DND-41 (cell line): ENCODE measurements around the gene CRYBA2.

Experiments used
- ATAC-seq: fragments of 200-7000 bp; cut with Tn5 transposase; 3 replicates; pipeline ENCODE4 v1.9.1; 2021; ENCODE audit warnings: low read depth; ENCODE audit not compliant: insufficient read depth
- DNase-seq: peaks from one replicate; pipeline ENCODE4 v3.0.0-alpha.2; 2020
- H2AFZ ChIP-seq: 2 replicates; pipeline ENCODE4 v1.6.0; 2012; ENCODE audit warnings: low read depth, low read length
- H3K27ac ChIP-seq: 2 replicates; pipeline ENCODE4 v1.5.1; 2012; ENCODE audit warnings: low read length, inconsistent platforms
- H3K27me3 ChIP-seq: fragments of 200-600 bp; sonication (generic); 2 replicates; pipeline ENCODE4 v1.6.0; 2012; ENCODE audit warnings: low read length, mild to moderate bottlenecking, inconsistent platforms; ENCODE audit not compliant: insufficient read depth, poor library complexity
- H3K36me3 ChIP-seq: 2 replicates; pipeline ENCODE4 v1.5.1; 2012; ENCODE audit warnings: low read length, inconsistent platforms; ENCODE audit not compliant: insufficient read depth
- H3K4me1 ChIP-seq: 2 replicates; pipeline ENCODE4 v1.5.1; 2012; ENCODE audit warnings: mild to moderate bottlenecking, low read length; ENCODE audit not compliant: insufficient read depth
- H3K4me2 ChIP-seq: 2 replicates; pipeline ENCODE4 v1.6.0; 2012; ENCODE audit warnings: mild to moderate bottlenecking, moderate library complexity, low read length, inconsistent platforms; ENCODE audit not compliant: insufficient read depth
- H3K4me3 ChIP-seq, 2 experiments: fragments of 200-600 bp in 1 of 2; shearing (Covaris generic) in 1 of 2; 2 replicates each; pipeline ENCODE4 v1.5.1; 2012 to 2016; ENCODE audit warnings: inconsistent platforms in 2 of 2, low read length in 2 of 2, mild to moderate bottlenecking in 2 of 2, low read depth in 1 of 2, moderate library complexity in 1 of 2
- H3K79me2 ChIP-seq: 2 replicates; pipeline ENCODE4 v1.6.0; 2012; ENCODE audit warnings: low read length, inconsistent platforms; ENCODE audit not compliant: insufficient read depth
- H3K9ac ChIP-seq: 2 replicates; pipeline ENCODE4 v1.6.0; 2012; ENCODE audit warnings: low read depth, mild to moderate bottlenecking, inconsistent platforms, low read length, moderate library complexity
- H3K9me3 ChIP-seq: 2 replicates; pipeline ENCODE4 v1.5.1; 2012; ENCODE audit warnings: low read length, moderate library complexity, mild to moderate bottlenecking, inconsistent platforms; ENCODE audit not compliant: insufficient read depth, severe bottlenecking
- H4K20me1 ChIP-seq: 2 replicates; pipeline ENCODE4 v1.6.0; 2012; ENCODE audit warnings: low read length; ENCODE audit not compliant: insufficient read depth
- CTCF ChIP-seq: IDR thresholded peaks from 2 replicates; pipeline ENCODE4 v1.5.1; 2012; ENCODE audit warnings: borderline replicate concordance, low read length, moderate library complexity, mild to moderate bottlenecking; ENCODE audit not compliant: poor library complexity, severe bottlenecking; ENCODE audit errors: extremely low read depth
- EZH2 ChIP-seq: IDR thresholded peaks from 3 replicates; pipeline ENCODE4 v1.6.1; 2012; ENCODE audit warnings: borderline replicate concordance, low read depth, mild to moderate bottlenecking, moderate library complexity, low read length, inconsistent platforms; ENCODE audit not compliant: severe bottlenecking

Gene CRYBA2

GRCh38 chr2:218957671-218958070 lies 35.6 kb downstream of the CRYBA2 start:
- no peak overlapping the region for H3K27ac ChIP-seq
- ATAC-seq (no peak), DNase-seq (no peak)
- H4K20me1 ChIP-seq: peaks cover 5% of the 10 kb centered on the region; the same call in 1 of the 2 replicates
- no peaks in the 10 kb centered on the region for H3K79me2 ChIP-seq
- no peak overlapping the region for H3K9ac ChIP-seq
- no peaks in the 10 kb centered on the region for H3K36me3 ChIP-seq
- H3K9me3 ChIP-seq: no peaks in the 10 kb centered on the region
- no peak overlapping the region for H3K4me2 ChIP-seq
- no peak for TF ChIP-seq CTCF
- TF ChIP-seq EZH2: no peak
- H3K4me1 ChIP-seq: no peaks in the 10 kb centered on the region
- H2AFZ ChIP-seq: no peak overlapping the region
- no peak overlapping the region for H3K4me3 ChIP-seq
- no peaks in the 10 kb centered on the region for H3K27me3 ChIP-seq

- no peak for TF ChIP-seq EZH2
- TF ChIP-seq CTCF: no peak
- ATAC-seq (no peak), DNase-seq (no peak)
- no peaks in the 10 kb centered on the region for H3K79me2 ChIP-seq
- H4K20me1 ChIP-seq: no peaks in the 10 kb centered on the region
- no peak overlapping the region for H3K9ac ChIP-seq
- H3K36me3 ChIP-seq: no peaks in the 10 kb centered on the region
- no peak overlapping the region for H3K4me3 ChIP-seq
- no peak overlapping the region for H2AFZ ChIP-seq
- H3K27ac ChIP-seq: no peak overlapping the region
- H3K9me3 ChIP-seq: no peaks in the 10 kb centered on the region
- H3K4me2 ChIP-seq: no peak overlapping the region
- no peaks in the 10 kb centered on the region for H3K4me1 ChIP-seq
- H3K27me3 ChIP-seq: no peaks in the 10 kb centered on the region
These were observed 37.2 kb downstream of the CRYBA2 start for GRCh38 chr2:218956039-218956438.

GRCh38 chr2:218954541-218955300 lies 38.5 kb downstream of the CRYBA2 start:
- no peaks in the 10 kb centered on the region for H4K20me1 ChIP-seq
- no peaks in the 10 kb centered on the region for H3K36me3 ChIP-seq
- H3K27ac ChIP-seq: no peak overlapping the region
- no peaks in the 10 kb centered on the region for H3K4me1 ChIP-seq
- TF ChIP-seq EZH2 (no peak), CTCF (no peak)
- no peaks in the 10 kb centered on the region for H3K79me2 ChIP-seq
- no peak overlapping the region for H3K4me3 ChIP-seq
- no peaks in the 10 kb centered on the region for H3K27me3 ChIP-seq
- H3K4me2 ChIP-seq: no peak overlapping the region
- no peak for DNase-seq
- H3K9me3 ChIP-seq: no peaks in the 10 kb centered on the region
- ATAC-seq: no peak
- no peak overlapping the region for H3K9ac ChIP-seq
- H2AFZ ChIP-seq: no peak overlapping the region
